ENCODE results near the gene TGFA.

- no peak for TF ChIP-seq POLR2A (IDR thresholded peaks at IDR 0.05)
- no peak for TF ChIP-seq CTCF (IDR thresholded peaks at IDR 0.05)
These were observed 136.6 kb downstream of the TGFA start for GRCh38 chr2:70417011-70417410.

Measured in transverse colon (tissue), 3 donors.